OCI-LY3 (cell line): ENCODE results near the gene DNAL1.

Experiments
- H2AFZ ChIP-seq: fragments of 200-600, 300-600 bp; shearing (Covaris generic); 2 replicates; pipeline ENCODE4 v1.6.0; 2014; ENCODE audit warnings: antibody characterized with exemption, low read depth, low read length
- H3K27ac ChIP-seq: fragments of 200-600, 300-600 bp; sonication (generic); 2 replicates; pipeline ENCODE4 v1.5.1; 2014; ENCODE audit warnings: mild to moderate bottlenecking, low read length, moderate library complexity, mixed read lengths
- H3K27me3 ChIP-seq: fragments of 200-600, 300-600 bp; sonication (generic); 2 replicates; pipeline ENCODE4 v1.6.1; 2014; ENCODE audit warnings: low read depth, low read length, mixed read lengths
- H3K36me3 ChIP-seq: fragments of 200-600, 300-600 bp; sonication (generic); replicated peaks from 2 replicates; pipeline ENCODE3; 2014; ENCODE audit warnings: low read depth, low read length, mixed read lengths
- H3K4me1 ChIP-seq: fragments of 300-600, 200-600 bp; sonication (generic); 2 replicates; pipeline ENCODE4 v1.6.1; 2014; ENCODE audit warnings: low read length, mixed read lengths
- H3K4me2 ChIP-seq: fragments of 200-600, 300-600 bp; sonication (generic); 2 replicates; pipeline ENCODE4 v1.6.1; 2014; ENCODE audit warnings: low read length, mixed read lengths
- H3K4me3 ChIP-seq: fragments of 300-600, 200-600 bp; sonication (generic); 2 replicates; pipeline ENCODE4 v1.5.1; 2014; ENCODE audit warnings: antibody characterized with exemption, mild to moderate bottlenecking, low read length, moderate library complexity
- H3K79me2 ChIP-seq: fragments of 300-600, 200-600 bp; shearing (Covaris generic); 2 replicates; pipeline ENCODE4 v1.6.1; 2014; ENCODE audit warnings: mild to moderate bottlenecking, low read length, mixed read lengths
- H3K9ac ChIP-seq: fragments of 300-600, 200-600 bp; shearing (Covaris generic); 2 replicates; pipeline ENCODE4 v1.6.0; 2014; ENCODE audit warnings: mild to moderate bottlenecking, low read length, moderate library complexity
- H3K9me3 ChIP-seq: fragments of 200-600, 300-600 bp; shearing (Covaris generic); 2 replicates; pipeline ENCODE4 v1.6.1; 2014; ENCODE audit warnings: low read length, mixed read lengths; ENCODE audit not compliant: insufficient read depth
- H4K20me1 ChIP-seq: fragments of 200-600, 300-600 bp; sonication (generic); 2 replicates; pipeline ENCODE4 v1.6.1; 2016; ENCODE audit warnings: low read length, mixed read lengths; ENCODE audit not compliant: insufficient read depth
- CTCF ChIP-seq: fragments of 200-600, 300-600 bp; sonication (generic); IDR thresholded peaks from 2 replicates; pipeline ENCODE4 v1.5.1; 2014; ENCODE audit warnings: antibody characterized with exemption, low read length, low read depth
- EZH2phosphoT487 ChIP-seq: fragments of 200-600 bp; shearing (Covaris generic); IDR thresholded peaks from 2 replicates; pipeline ENCODE4 v1.6.1; 2018; ENCODE audit warnings: antibody characterized with exemption, mixed run types, low read depth

Gene DNAL1

GRCh38 chr14:73744874-73745529 is 100.2 kb downstream of the DNAL1 start:
- Histone ChIP-seq H3K9me3 (no peaks in the 10 kb centered on the region), H2AFZ (no peak overlapping the region), H3K27me3 (no peaks in the 10 kb centered on the region), H3K36me3 (peaks cover 6% of the 10 kb centered on the region), H3K9ac (no peak overlapping the region), H3K27ac (no peak overlapping the region), H4K20me1 (peaks cover 99% of the 10 kb centered on the region), H3K4me1 (peaks cover 45% of the 10 kb centered on the region), H3K4me3 (no peak overlapping the region), H3K4me2 (no peak overlapping the region), H3K79me2 (peaks cover 100% of the 10 kb centered on the region)
- no peak for TF ChIP-seq EZH2phosphoT487
- no peak for TF ChIP-seq CTCF

- TF ChIP-seq CTCF (no peak), EZH2phosphoT487 (no peak)
- no peaks in the 10 kb centered on the region for H3K27me3 ChIP-seq
- peaks cover 100% of the 10 kb centered on the region for H3K79me2 ChIP-seq
- no peaks in the 10 kb centered on the region for H3K9me3 ChIP-seq
- no peak overlapping the region for H2AFZ ChIP-seq
- peaks cover 99% of the 10 kb centered on the region for H4K20me1 ChIP-seq
- no peak overlapping the region for H3K9ac ChIP-seq
- H3K4me2 ChIP-seq = no peak overlapping the region
- H3K4me3 ChIP-seq = no peak overlapping the region
- H3K36me3 ChIP-seq = peaks cover 14% of the 10 kb centered on the region
- no peak overlapping the region for H3K27ac ChIP-seq
- peaks cover 45% of the 10 kb centered on the region for H3K4me1 ChIP-seq
Measured at GRCh38 chr14:73745571-73746519, 101.1 kb downstream of the DNAL1 start.

GRCh38 chr14:73746520-73747378 is 102.0 kb downstream of the DNAL1 start:
- Histone ChIP-seq H3K4me3 (no peak overlapping the region), H3K4me2 (no peak overlapping the region), H3K27ac (no peak overlapping the region), H4K20me1 (peaks cover 99% of the 10 kb centered on the region), H3K4me1 (peaks cover 48% of the 10 kb centered on the region), H3K36me3 (peaks cover 20% of the 10 kb centered on the region), H3K9ac (no peak overlapping the region), H3K9me3 (no peaks in the 10 kb centered on the region), H3K27me3 (no peaks in the 10 kb centered on the region), H3K79me2 (peaks cover 100% of the 10 kb centered on the region), H2AFZ (no peak overlapping the region)
- no peak for TF ChIP-seq CTCF
- no peak for TF ChIP-seq EZH2phosphoT487
